Fibroblast of pulmonary artery (primary cell): ENCODE data around the gene ICAM4.

Experiments
- DNase-seq: peaks from one replicate; pipeline ENCODE4 v3.0.0-alpha.2; 2010; ENCODE audit warnings: low read depth
- H3K4me3 ChIP-seq: replicated peaks from 2 replicates; pipeline ENCODE4 v1.5.1; 2011; ENCODE audit warnings: low read depth, mild to moderate bottlenecking, control low read depth, low read length, moderate library complexity
- CTCF ChIP-seq: IDR thresholded peaks from 2 replicates; pipeline ENCODE4 v1.5.1; 2011; ENCODE audit warnings: mild to moderate bottlenecking, control low read depth, low read length, inconsistent platforms; ENCODE audit errors: missing control alignments

ICAM4 gene

GRCh38 chr19:10251792-10252694 lies 34.7 kb upstream of the ICAM4 start, which contains the start of gene MRPL4:
Gene MRPL4 (plus strand): TSS chr19:10252214. CDS start chr19:10252254, 40 bp downstream.
- H3K4me3 ChIP-seq, result peak within 1 kb of the TSS; percentile 97
- TF ChIP-seq CTCF, result no peak
- peak; percentile 99 for DNase-seq

GRCh38 chr19:10252707-10253106 lies 34.0 kb upstream of the ICAM4 start:
- H3K4me3 ChIP-seq, result peak overlapping the region; percentile 97
- DNase-seq, result no peak
- TF ChIP-seq CTCF, result no peak

GRCh38 chr19:10254244-10254643 lies 32.5 kb upstream of the ICAM4 start:
- no peak for TF ChIP-seq CTCF
- no peak for DNase-seq
- no peak overlapping the region for H3K4me3 ChIP-seq

- H3K4me3 ChIP-seq, result no peak overlapping the region
- TF ChIP-seq CTCF, result no peak
- DNase-seq, result no peak
Measured at GRCh38 chr19:10255358-10255757, 31.4 kb upstream of the ICAM4 start.

GRCh38 chr19:10256551-10256950 lies 30.2 kb upstream of the ICAM4 start:
- H3K4me3 ChIP-seq, result no peak overlapping the region
- DNase-seq, result no peak
- no peak for TF ChIP-seq CTCF

- H3K4me3 ChIP-seq, result no peak overlapping the region
- DNase-seq, result no peak
- TF ChIP-seq CTCF, result no peak
Measured at GRCh38 chr19:10256970-10257615, 29.7 kb upstream of the ICAM4 start.
